T-cell (primary cell): ENCODE measurements around the gene SLC51B. TPM values are rescaled to one million over a fixed set of nuclear protein-coding genes. Genes with fewer than 3 reads are reported as not detected.
"Not testable (repeated sequence)": the region's sequence is repeated elsewhere in the genome, so short reads cannot be mapped to it uniquely, and the experiment has no call there.

Source experiments
- ATAC-seq, 4 experiments: fragments of 200-7000 bp in 3 of 4; fragments of 150-1000 bp in 1 of 4; cut with Tn5 transposase; replicated peaks in 1 of 4; 1 replicate in 3 of 4; 2 replicates in 1 of 4; pipeline ENCODE4 v1.10.0; 2021; ENCODE audit warnings: moderate library complexity in 3 of 4, mild to moderate bottlenecking in 2 of 4, moderate number of reproducible peaks in 1 of 4
- CTCF ChIA-PET, 2 donors: fragments of 300-600 bp; sonication (Branson Sonifier 250); formaldehyde crosslinking; loops; one replicate each; lab custom pipeline; 2022; ENCODE audit warnings: antibody characterized with exemption in 2 of 2; lab: Charles Lee
- POLR2A ChIA-PET, 2 donors: fragments of 300-600 bp; sonication (Branson Sonifier 250); formaldehyde crosslinking; loops; one replicate each; lab custom pipeline; 2022; ENCODE audit warnings: antibody characterized with exemption in 2 of 2; lab: Charles Lee
- DNase-seq, 35 experiments: peaks; one replicate each; pipeline versions ENCODE4 v3.0.0 to v3.0.0-alpha.2; 2013 to 2023
- H3K27ac ChIP-seq: one replicate; pipeline ENCODE4 v1.5.1; 2013; ENCODE audit warnings: low read length
- H3K27me3 ChIP-seq, 2 experiments: replicated peaks in 1 of 2; 1 replicate in 1 of 2; 2 replicates in 1 of 2; pipeline versions ENCODE4 v1.6.1 to v1.7.0; 2013; ENCODE audit warnings: low read length in 1 of 2, mixed read lengths in 1 of 2; ENCODE audit not compliant: control insufficient read depth in 2 of 2, insufficient read depth in 2 of 2; ENCODE audit errors: extremely low read depth in 1 of 2
- H3K36me3 ChIP-seq, 2 donors: 1 replicate in 1 of 2; 2 replicates in 1 of 2; pipeline versions ENCODE4 v1.6.1 to v1.7.0; 2013; ENCODE audit warnings: low read length in 1 of 2; ENCODE audit not compliant: control insufficient read depth in 2 of 2, insufficient read depth in 1 of 2; ENCODE audit errors: extremely low read depth in 1 of 2
- H3K4me1 ChIP-seq, 2 experiments: 1 replicate in 1 of 2; 2 replicates in 1 of 2; pipeline versions ENCODE4 v1.6.1 to v1.7.0; 2013; ENCODE audit warnings: low read length in 2 of 2, mixed read lengths in 1 of 2; ENCODE audit not compliant: insufficient read depth in 2 of 2, control insufficient read depth in 1 of 2; ENCODE audit errors: extremely low read depth in 1 of 2
- H3K4me3 ChIP-seq, 2 donors: 1 replicate in 1 of 2; 2 replicates in 1 of 2; pipeline versions ENCODE4 v1.5.1 to v1.7.0; 2013; ENCODE audit warnings: mild to moderate bottlenecking in 2 of 2, low read length in 1 of 2, moderate library complexity in 1 of 2; ENCODE audit not compliant: control insufficient read depth in 1 of 2; ENCODE audit errors: extremely low read depth in 1 of 2
- H3K9me3 ChIP-seq: 2 replicates; pipeline ENCODE4 v1.7.0; 2013
- H3K27ac Mint-ChIP-seq, 2 donors: one replicate each; pipeline ENCODE4 v1.8.0; 2020 to 2021; ENCODE audit warnings: mild to moderate bottlenecking in 2 of 2, mixed read lengths in 2 of 2
- H3K27me3 Mint-ChIP-seq, 2 donors: one replicate each; pipeline ENCODE4 v1.8.0; 2021 to 2022; ENCODE audit warnings: mixed read lengths in 2 of 2
- H3K36me3 Mint-ChIP-seq: one replicate; pipeline ENCODE4 v1.8.0; 2021; ENCODE audit warnings: mixed read lengths
- H3K4me1 Mint-ChIP-seq, 3 donors: one replicate each; pipeline ENCODE4 v1.8.0; 2020 to 2022; ENCODE audit warnings: mixed read lengths in 3 of 3, mild to moderate bottlenecking in 1 of 3
- H3K4me3 Mint-ChIP-seq, 3 donors: one replicate each; pipeline ENCODE4 v1.8.0; 2020 to 2022; ENCODE audit warnings: mild to moderate bottlenecking in 3 of 3, mixed read lengths in 3 of 3, moderate library complexity in 3 of 3
- H3K9me3 Mint-ChIP-seq, 3 donors: one replicate each; pipeline ENCODE4 v1.8.0; 2020 to 2022; ENCODE audit warnings: mixed read lengths in 3 of 3
- WGBS: methylation state at CpG from one replicate; pipeline ENCODE4 v1.1.5; 2013; ENCODE audit warnings: missing lambda C conversion rate; ENCODE audit not compliant: insufficient coverage; 5-methylcytosine and 5-hydroxymethylcytosine counted together
- total RNA-seq, 35 experiments: library from RNA in 6 of 35; stranded (reverse) in 6 of 35; fragments of 120-200 nt in 1 of 35; gene quantifications; one replicate each; pipeline versions ENCODE4 v1.2.1 to v1.2.4 and lab custom pipeline; 2013 to 2026

The SLC51B gene
- total RNA-seq, 5 donors from 2014 or later (not counting 1 experiment from before 2014, with no cell fraction given), result not detected

GRCh38 chr15:65069179-65069578 is 24.0 kb downstream of the SLC51B start:
- Histone ChIP-seq H3K36me3 (no peaks in the 10 kb centered on the region), H3K27ac (no peak overlapping the region), H3K4me1 (peaks cover 0 to 9% of the 10 kb centered on the region in 2 experiments), H3K9me3 (no peaks in the 10 kb centered on the region), H3K4me3 (no peak overlapping the region), H3K27me3 (peaks cover 5 to 42% of the 10 kb centered on the region in 2 experiments)
- peaks cover 8 to 11% (median 10%) of the 10 kb centered on the region in 3 donors for H3K4me1 Mint-ChIP-seq
- 63% methylated on average over 1 of the region's 1 CpG for WGBS
- H3K27me3 Mint-ChIP-seq, result peaks cover 28 to 46% of the 10 kb centered on the region in 2 donors
- H3K36me3 Mint-ChIP-seq, result no peaks in the 10 kb centered on the region
- ATAC-seq (no peak), DNase-seq (no peak)
- H3K27ac Mint-ChIP-seq, result no peak overlapping the region
- no peaks in the 10 kb centered on the region for H3K9me3 Mint-ChIP-seq
- ChIA-PET CTCF (no interaction called here), POLR2A (no interaction called here)
- H3K4me3 Mint-ChIP-seq, result no peak overlapping the region

GRCh38 chr15:65069779-65070546 is 24.8 kb downstream of the SLC51B start:
- Histone ChIP-seq H3K4me3 (no peak overlapping the region), H3K27ac (no peak overlapping the region), H3K36me3 (no peaks in the 10 kb centered on the region), H3K27me3 (peaks cover 5 to 41% of the 10 kb centered on the region in 2 experiments), H3K4me1 (peaks cover 0 to 9% of the 10 kb centered on the region in 2 experiments), H3K9me3 (no peaks in the 10 kb centered on the region)
- POLR2A ChIA-PET, result interaction anchor here (0.5 to 0.6 kb wide), 2 partner anchors 385 to 637 kb away, joined by 3 to 7 read pairs; no protein-coding TSS in a partner anchor
- Mint-ChIP-seq H3K4me1 (peaks cover 8 to 11% (median 10%) of the 10 kb centered on the region in 3 donors), H3K9me3 (no peaks in the 10 kb centered on the region), H3K4me3 (no peak overlapping the region), H3K27ac (no peak overlapping the region), H3K27me3 (peaks cover 27 to 41% of the 10 kb centered on the region in 2 donors), H3K36me3 (no peaks in the 10 kb centered on the region)
- CTCF ChIA-PET, result no interaction called here
- WGBS, result 85% methylated on average over 4 of the region's 5 CpGs
- DNase-seq, result no peak
- no peak for ATAC-seq

GRCh38 chr15:65071381-65071811 is 26.2 kb downstream of the SLC51B start:
- peaks cover 21 to 32% of the 10 kb centered on the region in 2 donors for H3K27me3 Mint-ChIP-seq
- no peak overlapping the region for H3K27ac Mint-ChIP-seq
- Histone ChIP-seq H3K36me3 (no peaks in the 10 kb centered on the region), H3K27ac (no peak overlapping the region), H3K27me3 (peaks cover 5 to 35% of the 10 kb centered on the region in 2 experiments), H3K4me1 (peaks cover 0 to 9% of the 10 kb centered on the region in 2 experiments), H3K9me3 (no peaks in the 10 kb centered on the region), H3K4me3 (no peak overlapping the region)
- H3K36me3 Mint-ChIP-seq, result no peaks in the 10 kb centered on the region
- DNase-seq (no peak), ATAC-seq (no peak)
- H3K9me3 Mint-ChIP-seq, result no peaks in the 10 kb centered on the region
- 63% methylated on average over 3 of the region's 5 CpGs for WGBS
- ChIA-PET POLR2A (no interaction called here), CTCF (no interaction called here)
- H3K4me1 Mint-ChIP-seq, result peaks cover 8 to 15% (median 10%) of the 10 kb centered on the region in 3 donors
- H3K4me3 Mint-ChIP-seq, result no peak overlapping the region

GRCh38 chr15:65072027-65072426 is 26.8 kb downstream of the SLC51B start:
- peaks cover 9 to 15% (median 10%) of the 10 kb centered on the region in 3 donors for H3K4me1 Mint-ChIP-seq
- ChIA-PET POLR2A (no interaction called here), CTCF (interaction anchor here in 1 of 2 donors (0.6 kb wide), 1 partner anchor 20 kb away, joined by 9 read pairs; no protein-coding TSS in a partner anchor)
- no peaks in the 10 kb centered on the region for H3K9me3 Mint-ChIP-seq
- H3K27me3 ChIP-seq, result peaks cover 5 to 32% of the 10 kb centered on the region in 2 experiments
- ATAC-seq, result no peak
- no peak overlapping the region for H3K27ac Mint-ChIP-seq
- H3K27ac ChIP-seq, result no peak overlapping the region
- DNase-seq, result no peak
- no peak overlapping the region for H3K4me3 Mint-ChIP-seq
- no peaks in the 10 kb centered on the region for H3K9me3 ChIP-seq
- WGBS, result no CpG with 5 or more reads among the region's 1 CpG
- H3K36me3 ChIP-seq, result no peaks in the 10 kb centered on the region
- no peaks in the 10 kb centered on the region for H3K36me3 Mint-ChIP-seq
- no peak overlapping the region for H3K4me3 ChIP-seq
- peaks cover 0 to 9% of the 10 kb centered on the region in 2 experiments for H3K4me1 ChIP-seq
- peaks cover 18 to 29% of the 10 kb centered on the region in 2 donors for H3K27me3 Mint-ChIP-seq

- no peaks in the 10 kb centered on the region for H3K36me3 Mint-ChIP-seq
- H3K27ac Mint-ChIP-seq, result no peak overlapping the region
- Histone ChIP-seq H3K36me3 (no peaks in the 10 kb centered on the region), H3K4me1 (peaks cover 0 to 4% of the 10 kb centered on the region in 2 experiments), H3K4me3 (no peak overlapping the region), H3K9me3 (no peaks in the 10 kb centered on the region), H3K27me3 (peaks cover 5 to 29% of the 10 kb centered on the region in 2 experiments), H3K27ac (no peak overlapping the region)
- 92% methylated on average over 2 of the region's 3 CpGs for WGBS
- H3K9me3 Mint-ChIP-seq, result no peaks in the 10 kb centered on the region
- peaks cover 5 to 12% (median 7%) of the 10 kb centered on the region in 3 donors for H3K4me1 Mint-ChIP-seq
- H3K27me3 Mint-ChIP-seq, result peaks cover 15 to 25% of the 10 kb centered on the region in 2 donors
- ATAC-seq, result no peak
- no peak overlapping the region for H3K4me3 Mint-ChIP-seq
- ChIA-PET CTCF (interaction anchor here in 1 of 2 donors (0.6 kb wide), 1 partner anchor 20 kb away, joined by 9 read pairs; no protein-coding TSS in a partner anchor), POLR2A (interaction anchor here in 1 of 2 donors (0.6 kb wide), 1 partner anchor 172 kb away, joined by 3 read pairs; no protein-coding TSS in a partner anchor)
- DNase-seq, result no peak
Measured at GRCh38 chr15:65072617-65073016, 27.4 kb downstream of the SLC51B start.

GRCh38 chr15:65074946-65075345 is 29.8 kb downstream of the SLC51B start:
- DNase-seq, H3K27ac ChIP-seq, H3K9me3 ChIP-seq, H3K9me3 Mint-ChIP-seq, ATAC-seq, POLR2A ChIA-PET, H3K36me3 Mint-ChIP-seq, H3K4me3 Mint-ChIP-seq, H3K4me3 ChIP-seq, H3K4me1 ChIP-seq, H3K36me3 ChIP-seq, H3K27ac Mint-ChIP-seq, CTCF ChIA-PET: not testable (repeated sequence)
- 96% methylated on average over 14 of the region's 22 CpGs for WGBS
- peaks cover 0 to 38% of the 10 kb centered on the region in 2 experiments for H3K27me3 ChIP-seq
- Mint-ChIP-seq H3K27me3 (peaks cover 23 to 24% of the 10 kb centered on the region in 2 donors), H3K4me1 (peaks cover 5 to 14% (median 6%) of the 10 kb centered on the region in 3 donors)
